ENCODE measurements around the gene CERK.

Gene CERK

GRCh38 chr22:46731246-46732040 is 6.6 kb downstream of the CERK start:
- DNase-seq (no peak), ATAC-seq (peak; percentile 26)

GRCh38 chr22:46730568-46731245 is 7.3 kb downstream of the CERK start:
- ATAC-seq (no peak), DNase-seq (no peak)

GRCh38 chr22:46728470-46728869 is 9.6 kb downstream of the CERK start:
- no peak for ATAC-seq

GRCh38 chr22:46727813-46728364 is 10.2 kb downstream of the CERK start:
- ATAC-seq (no peak), DNase-seq (no peak)

More at GRCh38 chr22:46728470-46728869, 9.6 kb downstream of the CERK start:
- no peak for DNase-seq

GRCh38 chr22:46726986-46727317 is 11.1 kb downstream of the CERK start:
- ATAC-seq (no peak), DNase-seq (no peak)

GRCh38 chr22:46726066-46726985 is 11.7 kb downstream of the CERK start:
- DNase-seq (no peak), ATAC-seq (no peak)

- DNase-seq (no peak), ATAC-seq (no peak)
Measured at GRCh38 chr22:46725096-46725495, 13.0 kb downstream of the CERK start.

GRCh38 chr22:46723882-46724281 is 14.2 kb downstream of the CERK start:
- DNase-seq (no peak), ATAC-seq (no peak)

GRCh38 chr22:46721501-46722085 is 16.5 kb downstream of the CERK start:
- ATAC-seq = no peak
- no peak for DNase-seq

GRCh38 chr22:46719921-46720320 is 18.1 kb downstream of the CERK start:
- DNase-seq = no peak
- no peak for ATAC-seq

- ATAC-seq (no peak), DNase-seq (no peak)
Measured at GRCh38 chr22:46714550-46714949, 23.5 kb downstream of the CERK start.

GRCh38 chr22:46712288-46712687 is 25.8 kb downstream of the CERK start:
- DNase-seq = no peak
- ATAC-seq = no peak

GRCh38 chr22:46710806-46711205 is 27.2 kb downstream of the CERK start:
- no peak for ATAC-seq
- DNase-seq = no peak

- ATAC-seq = no peak
Measured at GRCh38 chr22:46708766-46709330, 29.2 kb downstream of the CERK start.

GRCh38 chr22:46707827-46708570 is 30.1 kb downstream of the CERK start:
- no peak for DNase-seq
- ATAC-seq = no peak

More at GRCh38 chr22:46708766-46709330, 29.2 kb downstream of the CERK start:
- DNase-seq = no peak

- no peak for ATAC-seq
- DNase-seq = no peak
Measured at GRCh38 chr22:46707305-46707704, 30.7 kb downstream of the CERK start.

GRCh38 chr22:46706060-46706459 is 32.0 kb downstream of the CERK start:
- no peak for DNase-seq
- no peak for ATAC-seq

- no peak for ATAC-seq
- no peak for DNase-seq
Measured at GRCh38 chr22:46703996-46704370, 34.1 kb downstream of the CERK start.

GRCh38 chr22:46703171-46703995 is 34.7 kb downstream of the CERK start:
- ATAC-seq = no peak
- no peak for DNase-seq

- ATAC-seq = no peak
- no peak for DNase-seq
Measured at GRCh38 chr22:46701262-46701661, 36.8 kb downstream of the CERK start.

Measured in stimulated activated naive CD8-positive, alpha-beta T cell treated with anti-CD3 and anti-CD28 coated beads, Interleukin-15, Interleukin-2, amounts not matched to agents 100 U/mL and 50 U/mL, for 24 hours (primary cell).